DOHH2 (cell line): Measurements from ENCODE around the gene UNC93B1.

Experiments
- EZH2phosphoT487 ChIP-seq: fragments of 200-600 bp; sonication (generic); IDR thresholded peaks from 2 replicates; pipeline ENCODE4 v1.6.1; 2017; ENCODE audit warnings: borderline replicate concordance, mild to moderate bottlenecking, antibody characterized with exemption, low read length, moderate library complexity, mixed read lengths
- TF ChIP-seq, protein P1 (sequence below): fragments of 200-600 bp; sonication (generic); IDR thresholded peaks from one replicate; pipeline ENCODE4 v1.5.1; 2014; ENCODE audit warnings: antibody characterized with exemption, mild to moderate bottlenecking, low read depth, low read length; ENCODE audit not compliant: poor library complexity, severe bottlenecking

DNA sequence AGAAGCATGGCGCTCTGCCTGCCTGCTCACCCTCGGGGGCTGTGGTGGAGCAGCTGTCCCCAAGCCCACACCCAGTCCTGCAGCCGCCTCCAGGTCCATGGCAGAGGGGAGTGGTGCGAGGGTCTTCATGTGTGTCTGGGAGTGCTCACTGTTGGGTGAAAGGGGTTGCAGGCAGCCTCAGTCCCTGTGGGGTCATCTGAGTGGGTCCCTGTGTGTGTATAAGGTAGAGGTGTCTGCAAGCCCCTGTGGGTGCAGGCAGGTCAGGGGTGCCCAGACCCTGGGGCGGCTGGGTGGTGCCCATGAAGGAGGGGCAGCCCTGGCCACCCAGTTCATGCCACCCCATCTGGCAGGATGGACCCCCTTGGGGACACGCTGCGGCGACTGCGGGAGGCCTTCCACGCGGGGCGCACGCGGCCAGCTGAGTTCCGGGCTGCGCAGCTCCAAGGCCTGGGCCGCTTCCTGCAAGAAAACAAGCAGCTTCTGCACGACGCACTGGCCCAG is 11.1 kb upstream of the UNC93B1 start:
- TF ChIP-seq, protein P1, sequence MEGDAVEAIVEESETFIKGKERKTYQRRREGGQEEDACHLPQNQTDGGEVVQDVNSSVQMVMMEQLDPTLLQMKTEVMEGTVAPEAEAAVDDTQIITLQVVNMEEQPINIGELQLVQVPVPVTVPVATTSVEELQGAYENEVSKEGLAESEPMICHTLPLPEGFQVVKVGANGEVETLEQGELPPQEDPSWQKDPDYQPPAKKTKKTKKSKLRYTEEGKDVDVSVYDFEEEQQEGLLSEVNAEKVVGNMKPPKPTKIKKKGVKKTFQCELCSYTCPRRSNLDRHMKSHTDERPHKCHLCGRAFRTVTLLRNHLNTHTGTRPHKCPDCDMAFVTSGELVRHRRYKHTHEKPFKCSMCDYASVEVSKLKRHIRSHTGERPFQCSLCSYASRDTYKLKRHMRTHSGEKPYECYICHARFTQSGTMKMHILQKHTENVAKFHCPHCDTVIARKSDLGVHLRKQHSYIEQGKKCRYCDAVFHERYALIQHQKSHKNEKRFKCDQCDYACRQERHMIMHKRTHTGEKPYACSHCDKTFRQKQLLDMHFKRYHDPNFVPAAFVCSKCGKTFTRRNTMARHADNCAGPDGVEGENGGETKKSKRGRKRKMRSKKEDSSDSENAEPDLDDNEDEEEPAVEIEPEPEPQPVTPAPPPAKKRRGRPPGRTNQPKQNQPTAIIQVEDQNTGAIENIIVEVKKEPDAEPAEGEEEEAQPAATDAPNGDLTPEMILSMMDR, result no peak
- no peak for TF ChIP-seq EZH2phosphoT487
